Fibroblast of peridontal ligament (primary cell): ENCODE measurements around the gene PDLIM3.
"Not testable (repeated sequence)": the region's sequence is repeated elsewhere in the genome, so short reads cannot be mapped to it uniquely, and the experiment has no call there.

Experiments
- DNase-seq: peaks from one replicate; pipeline ENCODE4 v3.0.0-alpha.2; 2010; ENCODE audit errors: extremely low read depth

PDLIM3 gene

GRCh38 chr4:185552254-185552653 is 16.9 kb upstream of the PDLIM3 start:
- no peak for DNase-seq

- no peak for DNase-seq
Observed at GRCh38 chr4:185550933-185551332, 15.6 kb upstream of the PDLIM3 start.

- DNase-seq = no peak
Observed at GRCh38 chr4:185549095-185549639, 13.9 kb upstream of the PDLIM3 start.

- no peak for DNase-seq
Observed at GRCh38 chr4:185548587-185548986, 13.3 kb upstream of the PDLIM3 start.

- no peak for DNase-seq
Observed at GRCh38 chr4:185546335-185546734, 11.0 kb upstream of the PDLIM3 start.

GRCh38 chr4:185542626-185543315 is 7.5 kb upstream of the PDLIM3 start:
- no peak for DNase-seq

GRCh38 chr4:185541251-185541727 is 6.0 kb upstream of the PDLIM3 start:
- no peak for DNase-seq

GRCh38 chr4:185540487-185541120 is 5.3 kb upstream of the PDLIM3 start:
- no peak for DNase-seq

- no peak for DNase-seq
Observed at GRCh38 chr4:185540040-185540439, 4.7 kb upstream of the PDLIM3 start.

- no peak for DNase-seq
Observed at GRCh38 chr4:185538806-185539205, 3.5 kb upstream of the PDLIM3 start.

- DNase-seq = no peak
Observed at GRCh38 chr4:185536411-185536709, 1.1 kb upstream of the PDLIM3 start.

GRCh38 chr4:185535612-185536410 is 504 bp upstream of the PDLIM3 start:
- DNase-seq = no peak

GRCh38 chr4:185534511-185534865 is 819 bp downstream of the PDLIM3 start:
- no peak for DNase-seq

- DNase-seq = no peak
Observed at GRCh38 chr4:185532795-185533324, 2.4 kb downstream of the PDLIM3 start.

GRCh38 chr4:185532293-185532692 is 3.0 kb downstream of the PDLIM3 start:
- no peak for DNase-seq

- not testable (repeated sequence) for DNase-seq
Observed at GRCh38 chr4:185531654-185532053, 3.7 kb downstream of the PDLIM3 start.

- DNase-seq = no peak
Observed at GRCh38 chr4:185529413-185529812, 5.9 kb downstream of the PDLIM3 start.

- DNase-seq = no peak
Observed at GRCh38 chr4:185524888-185525863, 10.1 kb downstream of the PDLIM3 start.

GRCh38 chr4:185523862-185524261 is 11.4 kb downstream of the PDLIM3 start:
- DNase-seq = no peak

GRCh38 chr4:185522451-185522850 is 12.9 kb downstream of the PDLIM3 start:
- no peak for DNase-seq

GRCh38 chr4:185520119-185520518 is 15.2 kb downstream of the PDLIM3 start:
- no peak for DNase-seq
